HG03457 (cell line): ENCODE measurements around the gene PIP5K1C.

Experiments used
- ATAC-seq: cut with Tn5 transposase; IDR thresholded peaks from one replicate; pipeline ENCODE4 v1.9.1; 2021; ENCODE audit warnings: moderate number of reproducible peaks; ENCODE audit not compliant: unreplicated experiment

PIP5K1C gene

GRCh38 chr19:3646336-3647092 is 53.8 kb downstream of the PIP5K1C start:
- no peak for ATAC-seq

- ATAC-seq: no peak
These were observed 54.5 kb downstream of the PIP5K1C start for GRCh38 chr19:3645726-3646125.

- ATAC-seq: no peak
These were observed 55.2 kb downstream of the PIP5K1C start for GRCh38 chr19:3645067-3645396.

GRCh38 chr19:3644351-3645066 is 55.8 kb downstream of the PIP5K1C start:
- ATAC-seq: no peak

GRCh38 chr19:3643674-3644313 is 56.5 kb downstream of the PIP5K1C start:
- ATAC-seq: no peak

- no peak for ATAC-seq
These were observed 57.1 kb downstream of the PIP5K1C start for GRCh38 chr19:3642987-3643673.

GRCh38 chr19:3642296-3642695 is 58.0 kb downstream of the PIP5K1C start:
- no peak for ATAC-seq

GRCh38 chr19:3641515-3642269 is 58.6 kb downstream of the PIP5K1C start:
- no peak for ATAC-seq

GRCh38 chr19:3639479-3639878 is 60.8 kb downstream of the PIP5K1C start:
- no peak for ATAC-seq

- no peak for ATAC-seq
These were observed 61.8 kb downstream of the PIP5K1C start for GRCh38 chr19:3638208-3639193.

GRCh38 chr19:3637621-3638020 is 62.6 kb downstream of the PIP5K1C start:
- ATAC-seq: no peak

- no peak for ATAC-seq
These were observed 63.3 kb downstream of the PIP5K1C start for GRCh38 chr19:3636962-3637361.

GRCh38 chr19:3636506-3636905 is 63.8 kb downstream of the PIP5K1C start:
- no peak for ATAC-seq

- no peak for ATAC-seq
These were observed 65.7 kb downstream of the PIP5K1C start for GRCh38 chr19:3634496-3635045.

GRCh38 chr19:3633559-3633988 is 66.7 kb downstream of the PIP5K1C start:
- ATAC-seq: no peak

- ATAC-seq: no peak
These were observed 67.3 kb downstream of the PIP5K1C start for GRCh38 chr19:3632739-3633558.

GRCh38 chr19:3632098-3632497 is 68.2 kb downstream of the PIP5K1C start:
- no peak for ATAC-seq
